Right ventricle myocardium superior (tissue), 1 donor: ENCODE data around the gene RBMS3. TPM values are rescaled to one million over a fixed set of nuclear protein-coding genes. Genes with fewer than 3 reads are reported as not detected.
A peak's percentile ranks its signal among the peaks of the same experiment; 100 is the strongest.

Experiments used
- ATAC-seq: fragments of 200-7000 bp; cut with Tn5 transposase; one replicate; pipeline ENCODE4 v1.9.1; 2020; ENCODE audit warnings: mild to moderate bottlenecking; ENCODE audit not compliant: poor library complexity
- DNase-seq: peaks from one replicate; pipeline ENCODE4 v3.0.0-alpha.2; 2020
- intact Hi-C: fragments of 100-400 bp; cut with DNase I; formaldehyde crosslinking; loops from one replicate; pipeline ENCODE4 v1.11.2; 2022
- total RNA-seq: library from RNA; stranded (reverse); fragmentation: NEBNext Ultra II Directional; extraction: Animal tissue kit (Norgen Biotek cat#: 25700); gene quantifications from one replicate; pipeline ENCODE4 v1.2.1, GENCODE V29; 2021
- donor health status: DM: no; HTN: yes; CAD: no; lungs with severe emphysema.

RBMS3 gene
- total RNA-seq, 1 donor from 2014 or later: 25.3 TPM

DNA sequence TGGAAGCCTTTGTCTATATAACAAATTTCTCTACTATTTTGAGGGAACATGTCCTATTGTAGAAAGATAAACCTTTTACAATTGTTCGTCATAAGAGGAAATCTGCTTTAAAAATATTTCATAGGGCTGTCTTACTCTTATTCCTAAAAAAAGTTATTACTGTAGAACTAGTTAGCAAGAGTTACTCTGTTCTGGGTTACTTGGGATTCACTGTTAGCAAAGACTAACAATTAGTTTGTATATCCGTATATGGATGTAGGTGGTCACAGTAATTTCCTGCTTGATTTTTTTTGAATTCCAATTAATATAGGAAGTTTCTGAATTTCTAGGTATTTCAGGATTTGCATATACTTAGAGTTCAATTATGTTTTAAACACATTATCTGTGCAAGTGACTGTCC lies 413.5 kb downstream of the RBMS3 start:
- DNase-seq: no peak
- intact Hi-C loops: loop anchor here (5.0 kb wide), 1 partner anchor 58 kb away; no protein-coding TSS in a partner anchor
- no peak for ATAC-seq

- intact Hi-C loops: loop anchor here (5.0 kb wide), 2 partner anchors 58 to 412 kb away; partner anchors contain the start of gene RBMS3
- no peak for DNase-seq
- ATAC-seq: peak; percentile 84
These were observed 413.9 kb downstream of the RBMS3 start for GRCh38 chr3:29694783-29695182.

DNA sequence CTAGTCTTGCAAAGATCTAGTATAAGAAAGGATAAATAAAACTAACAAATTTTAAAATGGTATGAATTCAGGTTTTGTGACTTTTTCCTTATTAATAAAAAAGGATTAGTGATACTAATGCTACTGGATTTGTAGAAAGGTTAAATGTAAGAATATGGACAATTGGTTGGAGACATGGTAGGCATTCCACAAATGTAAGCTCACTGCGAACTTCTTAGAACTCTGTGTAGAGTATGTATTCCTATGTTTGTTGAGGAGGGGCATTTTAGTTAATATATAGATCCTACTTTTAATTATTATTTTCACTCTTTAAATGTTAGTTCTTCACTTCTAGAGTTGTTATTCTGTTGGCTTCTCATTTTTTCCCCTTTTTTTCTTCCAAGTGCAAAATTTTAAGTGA lies 414.3 kb downstream of the RBMS3 start:
- intact Hi-C loops: loop anchor here (5.0 kb wide), 1 partner anchor 413 kb away; the partner anchor contains the start of gene RBMS3
- ATAC-seq: no peak
- no peak for DNase-seq

DNA sequence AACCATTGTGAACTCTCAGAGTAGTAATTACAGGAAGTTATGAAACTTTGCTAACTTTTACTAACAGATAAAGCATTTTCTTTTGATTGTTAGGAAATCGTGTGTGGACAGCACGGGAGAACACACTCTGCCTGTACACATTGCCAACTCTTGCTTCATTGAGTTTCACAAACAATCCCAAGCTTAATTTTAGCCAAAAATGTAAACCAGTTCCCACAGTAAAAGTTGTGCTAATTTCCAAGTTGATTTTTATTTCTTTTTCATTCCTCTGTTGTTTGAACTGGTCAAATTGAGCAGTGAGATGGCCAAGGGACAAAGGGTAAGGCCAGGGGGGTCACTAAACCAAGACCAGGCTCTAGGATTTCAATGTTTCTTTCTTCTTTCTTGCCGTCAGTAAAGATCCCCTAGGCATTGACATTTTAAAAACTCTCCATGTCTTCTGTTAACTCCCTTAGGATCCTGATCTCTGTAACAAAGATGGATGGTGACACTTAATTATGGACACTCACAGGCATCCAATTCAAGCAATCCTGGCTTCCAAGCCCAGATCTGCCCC lies 414.9 kb downstream of the RBMS3 start:
- no peak for DNase-seq
- ATAC-seq: peak; percentile 79
- intact Hi-C loops: loop anchor here (5.0 kb wide), 1 partner anchor 413 kb away; the partner anchor contains the start of gene RBMS3

- intact Hi-C loops: loop anchor here (5.0 kb wide), 1 partner anchor 414 kb away; the partner anchor contains the start of gene RBMS3
- DNase-seq (no peak), ATAC-seq (peak; percentile 48)
These were observed 415.4 kb downstream of the RBMS3 start for GRCh38 chr3:29696311-29696710.

DNA sequence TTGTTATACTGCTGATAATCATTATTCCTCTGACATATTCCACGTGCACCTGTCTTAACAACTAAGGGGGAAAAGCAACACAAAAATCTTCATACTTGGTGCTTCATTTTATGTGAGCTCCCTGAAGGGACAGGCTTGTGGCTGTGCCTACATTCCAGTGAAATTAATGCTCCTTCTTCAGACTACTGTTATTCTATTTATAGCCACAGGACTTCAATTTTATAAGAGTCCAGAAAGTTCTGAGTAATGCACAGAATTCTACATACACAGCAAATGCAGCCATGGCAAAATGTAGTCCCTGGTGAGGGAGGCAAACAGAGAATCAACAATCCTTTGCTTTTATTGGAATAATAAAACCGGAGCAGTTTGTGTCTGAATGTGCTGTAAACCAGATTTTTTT lies 417.1 kb downstream of the RBMS3 start:
- intact Hi-C loops: loop anchor here (5.0 kb wide), 1 partner anchor 416 kb away; the partner anchor contains the start of gene RBMS3
- no peak for DNase-seq
- no peak for ATAC-seq

GRCh38 chr3:29700256-29700655 lies 419.4 kb downstream of the RBMS3 start:
- ATAC-seq (no peak), DNase-seq (no peak)
- intact Hi-C loops: no loop called here

- intact Hi-C loops: no loop called here
- no peak for DNase-seq
- no peak for ATAC-seq
These were observed 420.6 kb downstream of the RBMS3 start for GRCh38 chr3:29701326-29701983.

- intact Hi-C loops: no loop called here
- no peak for DNase-seq
- ATAC-seq: peak; percentile 42
These were observed 425.3 kb downstream of the RBMS3 start for GRCh38 chr3:29705906-29706844.

- intact Hi-C loops: no loop called here
- DNase-seq (no peak), ATAC-seq (peak; percentile 22)
These were observed 428.0 kb downstream of the RBMS3 start for GRCh38 chr3:29708884-29709283.

DNA sequence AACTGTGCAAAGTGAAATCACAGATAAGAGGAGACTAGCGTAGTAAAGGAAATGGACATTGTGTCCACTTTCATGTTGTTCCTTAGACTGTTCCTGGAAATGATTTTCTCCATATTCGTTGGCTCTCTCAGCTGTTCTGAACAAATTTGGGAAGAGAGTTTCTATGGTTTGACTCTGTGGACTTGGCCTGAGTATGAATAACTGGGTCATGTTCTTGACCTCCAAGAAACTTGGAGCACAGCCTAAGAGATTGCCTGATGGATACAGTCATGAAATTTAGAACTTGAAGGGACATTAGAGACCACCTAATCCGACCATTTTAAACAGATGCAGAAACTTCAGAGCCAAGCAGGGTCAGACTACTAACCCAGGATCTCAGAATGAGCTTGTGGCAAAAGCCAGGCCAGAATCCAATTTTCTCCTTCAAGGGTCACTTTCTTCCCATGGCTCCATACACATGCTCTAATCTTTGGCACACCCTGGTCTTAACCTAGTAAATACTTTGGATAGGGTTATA lies 430.4 kb downstream of the RBMS3 start:
- intact Hi-C loops: no loop called here
- ATAC-seq (peak; percentile 81), DNase-seq (no peak)

- no peak for ATAC-seq
- DNase-seq: no peak
- intact Hi-C loops: no loop called here
These were observed 435.3 kb downstream of the RBMS3 start for GRCh38 chr3:29716213-29716612.

DNA sequence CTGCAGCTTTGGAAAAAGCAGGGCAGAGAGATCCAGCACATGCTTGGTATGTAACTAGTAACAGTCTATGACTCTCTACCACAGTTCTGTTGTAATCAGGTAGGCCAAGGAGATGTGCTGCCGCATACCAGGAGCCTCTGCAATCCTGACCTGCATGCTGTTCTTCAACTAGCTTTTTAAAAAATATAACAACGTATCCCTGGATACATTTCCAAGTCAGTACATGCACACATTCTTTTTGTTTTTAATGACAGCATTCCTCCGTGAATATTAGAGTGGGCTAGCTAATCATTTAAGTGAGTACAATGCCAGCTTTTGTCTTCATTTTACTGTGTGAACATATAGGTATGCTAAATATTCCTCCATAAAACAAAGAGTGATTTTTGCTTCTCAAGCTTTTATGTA lies 437.8 kb downstream of the RBMS3 start:
- ATAC-seq (peak; percentile 10), DNase-seq (no peak)
- intact Hi-C loops: no loop called here

DNA sequence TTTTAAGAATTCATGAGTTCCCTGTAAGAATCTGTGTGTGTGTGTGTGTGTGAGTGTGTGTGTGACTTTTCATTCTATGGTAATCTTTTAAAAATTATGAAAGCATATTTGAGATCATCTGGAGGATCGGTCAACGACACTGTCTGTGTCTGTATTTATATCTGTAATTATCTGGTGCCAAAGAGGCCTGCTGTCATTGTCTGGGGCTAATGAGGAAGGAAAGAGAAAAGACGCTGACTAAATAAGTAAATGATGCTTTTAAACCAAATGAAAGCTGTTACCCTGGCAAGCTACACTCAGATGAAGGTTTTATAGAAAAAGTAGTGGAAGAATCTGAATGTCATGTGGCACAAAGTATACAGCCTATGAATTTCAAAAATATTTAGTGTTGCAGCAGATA lies 439.8 kb downstream of the RBMS3 start:
- DNase-seq (no peak), ATAC-seq (no peak)
- intact Hi-C loops: no loop called here

DNA sequence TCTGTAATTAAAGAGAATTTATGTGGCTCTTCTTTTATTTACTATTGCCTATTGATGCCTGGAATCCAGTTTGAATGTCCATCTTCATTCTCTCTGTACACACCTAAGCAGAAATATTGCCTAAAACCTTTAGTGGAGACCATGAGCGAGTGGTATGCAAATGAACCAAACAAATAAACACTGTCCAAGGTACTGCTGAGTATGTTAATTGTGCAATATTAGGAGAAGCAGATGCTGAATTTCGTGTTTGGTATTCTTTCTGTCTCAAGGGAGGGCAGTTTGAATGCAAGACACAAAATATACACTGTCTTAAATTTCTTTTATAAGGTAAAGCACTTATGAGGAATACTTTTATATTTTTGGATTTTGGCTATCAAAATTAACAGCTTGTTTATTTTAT lies 440.9 kb downstream of the RBMS3 start:
- intact Hi-C loops: no loop called here
- peak; percentile 39 for ATAC-seq

DNA sequence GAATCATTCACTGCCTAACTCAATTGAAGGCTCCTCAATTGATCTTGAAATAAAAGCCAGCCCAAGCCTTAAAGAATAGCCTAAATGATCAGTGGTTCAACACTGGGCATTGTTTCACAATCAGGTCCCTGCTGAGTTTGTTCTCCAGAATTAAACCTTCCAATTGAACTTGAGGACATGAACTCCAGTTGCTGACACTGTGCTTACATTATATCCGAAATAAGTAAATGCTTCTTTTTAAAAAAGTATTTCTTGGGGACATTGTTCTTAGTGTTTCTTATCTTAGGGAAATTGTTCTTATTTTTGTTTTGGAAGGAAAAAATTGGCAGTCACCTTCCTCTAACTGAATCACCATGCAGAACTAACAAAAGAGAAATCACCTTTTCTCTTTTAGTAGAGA lies 450.2 kb downstream of the RBMS3 start:
- intact Hi-C loops: no loop called here
- DNase-seq (no peak), ATAC-seq (peak; percentile 34)

More for the DNA sequence above, 440.9 kb downstream of the RBMS3 start:
- DNase-seq: no peak

DNA sequence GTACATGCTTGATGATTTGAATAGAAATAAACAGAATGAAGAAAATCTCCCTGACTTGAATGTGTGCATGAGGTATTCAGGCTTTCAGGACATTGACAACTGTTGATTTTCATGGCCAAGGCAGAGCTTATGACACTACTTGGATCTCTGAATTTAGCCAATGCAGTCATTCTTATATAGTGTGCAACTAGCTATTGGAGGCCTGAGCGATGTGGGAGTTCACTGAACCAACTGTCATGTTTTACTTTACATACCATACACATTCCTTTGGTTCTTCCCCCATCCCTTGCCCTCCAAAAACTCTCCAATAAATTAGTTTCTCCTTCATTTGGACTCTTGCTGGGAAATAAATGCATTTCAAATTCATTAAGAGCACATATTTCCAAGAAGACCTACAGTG lies 460.4 kb downstream of the RBMS3 start:
- no peak for DNase-seq
- intact Hi-C loops: no loop called here
- no peak for ATAC-seq

- DNase-seq (no peak), ATAC-seq (no peak)
- intact Hi-C loops: no loop called here
These were observed 464.5 kb downstream of the RBMS3 start for GRCh38 chr3:29745232-29745870.
